ENCODE results near the gene ETF1. TPM values are rescaled to one million over a fixed set of nuclear protein-coding genes. Genes with fewer than 3 reads are reported as not detected.

Gene ETF1
- total and polyA plus RNA-seq, 9 of the 15 experiments (the other 6 are each of a cell fraction or from before 2014, with no cell fraction given), result 53.7 to 209 (median 164) TPM

DNA sequence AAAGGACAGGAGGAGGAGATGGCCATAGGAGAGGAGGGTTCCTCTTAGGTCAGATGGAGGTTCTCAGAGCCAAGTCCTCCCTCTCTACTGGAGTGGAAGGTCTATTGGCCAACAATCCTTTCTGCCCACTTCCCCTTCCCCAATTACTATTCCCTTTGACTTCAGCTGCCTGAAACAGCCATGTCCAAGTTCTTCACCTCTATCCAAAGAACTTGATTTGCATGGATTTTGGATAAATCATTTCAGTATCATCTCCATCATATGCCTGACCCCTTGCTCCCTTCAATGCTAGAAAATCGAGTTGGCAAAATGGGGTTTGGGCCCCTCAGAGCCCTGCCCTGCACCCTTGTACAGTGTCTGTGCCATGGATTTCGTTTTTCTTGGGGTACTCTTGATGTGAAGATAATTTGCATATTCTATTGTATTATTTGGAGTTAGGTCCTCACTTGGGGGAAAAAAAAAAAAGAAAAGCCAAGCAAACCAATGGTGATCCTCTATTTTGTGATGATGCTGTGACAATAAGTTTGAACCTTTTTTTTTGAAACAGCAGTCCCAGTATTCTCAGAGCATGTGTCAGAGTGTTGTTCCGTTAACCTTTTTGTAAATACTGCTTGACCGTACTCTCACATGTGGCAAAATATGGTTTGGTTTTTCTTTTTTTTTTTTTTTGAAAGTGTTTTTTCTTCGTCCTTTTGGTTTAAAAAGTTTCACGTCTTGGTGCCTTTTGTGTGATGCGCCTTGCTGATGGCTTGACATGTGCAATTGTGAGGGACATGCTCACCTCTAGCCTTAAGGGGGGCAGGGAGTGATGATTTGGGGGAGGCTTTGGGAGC, 74.7 kb downstream of the ETF1 start (continued):
- TF ChIP-seq, protein P1, sequence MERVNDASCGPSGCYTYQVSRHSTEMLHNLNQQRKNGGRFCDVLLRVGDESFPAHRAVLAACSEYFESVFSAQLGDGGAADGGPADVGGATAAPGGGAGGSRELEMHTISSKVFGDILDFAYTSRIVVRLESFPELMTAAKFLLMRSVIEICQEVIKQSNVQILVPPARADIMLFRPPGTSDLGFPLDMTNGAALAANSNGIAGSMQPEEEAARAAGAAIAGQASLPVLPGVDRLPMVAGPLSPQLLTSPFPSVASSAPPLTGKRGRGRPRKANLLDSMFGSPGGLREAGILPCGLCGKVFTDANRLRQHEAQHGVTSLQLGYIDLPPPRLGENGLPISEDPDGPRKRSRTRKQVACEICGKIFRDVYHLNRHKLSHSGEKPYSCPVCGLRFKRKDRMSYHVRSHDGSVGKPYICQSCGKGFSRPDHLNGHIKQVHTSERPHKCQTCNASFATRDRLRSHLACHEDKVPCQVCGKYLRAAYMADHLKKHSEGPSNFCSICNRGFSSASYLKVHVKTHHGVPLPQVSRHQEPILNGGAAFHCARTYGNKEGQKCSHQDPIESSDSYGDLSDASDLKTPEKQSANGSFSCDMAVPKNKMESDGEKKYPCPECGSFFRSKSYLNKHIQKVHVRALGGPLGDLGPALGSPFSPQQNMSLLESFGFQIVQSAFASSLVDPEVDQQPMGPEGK (CRISPR knock-in tag; IDR thresholded peaks at IDR 0.05; ENCODE audit: borderline replicate concordance), result no peak
- TF ChIP-seq, protein P2, sequence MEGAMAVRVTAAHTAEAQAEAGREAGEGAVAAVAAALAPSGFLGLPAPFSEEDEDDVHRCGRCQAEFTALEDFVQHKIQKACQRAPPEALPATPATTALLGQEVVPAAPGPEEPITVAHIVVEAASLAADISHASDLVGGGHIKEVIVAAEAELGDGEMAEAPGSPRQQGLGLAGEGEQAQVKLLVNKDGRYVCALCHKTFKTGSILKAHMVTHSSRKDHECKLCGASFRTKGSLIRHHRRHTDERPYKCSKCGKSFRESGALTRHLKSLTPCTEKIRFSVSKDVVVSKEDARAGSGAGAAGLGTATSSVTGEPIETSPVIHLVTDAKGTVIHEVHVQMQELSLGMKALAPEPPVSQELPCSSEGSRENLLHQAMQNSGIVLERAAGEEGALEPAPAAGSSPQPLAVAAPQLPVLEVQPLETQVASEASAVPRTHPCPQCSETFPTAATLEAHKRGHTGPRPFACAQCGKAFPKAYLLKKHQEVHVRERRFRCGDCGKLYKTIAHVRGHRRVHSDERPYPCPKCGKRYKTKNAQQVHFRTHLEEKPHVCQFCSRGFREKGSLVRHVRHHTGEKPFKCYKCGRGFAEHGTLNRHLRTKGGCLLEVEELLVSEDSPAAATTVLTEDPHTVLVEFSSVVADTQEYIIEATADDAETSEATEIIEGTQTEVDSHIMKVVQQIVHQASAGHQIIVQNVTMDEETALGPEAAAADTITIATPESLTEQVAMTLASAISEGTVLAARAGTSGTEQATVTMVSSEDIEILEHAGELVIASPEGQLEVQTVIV (CRISPR knock-in tag; IDR thresholded peaks at IDR 0.05; ENCODE audit: borderline replicate concordance), result no peak
- no peak for TF ChIP-seq MEF2D (tag; conservative IDR thresholded peaks at IDR 0.05; ENCODE audit: low read depth)

DNA sequence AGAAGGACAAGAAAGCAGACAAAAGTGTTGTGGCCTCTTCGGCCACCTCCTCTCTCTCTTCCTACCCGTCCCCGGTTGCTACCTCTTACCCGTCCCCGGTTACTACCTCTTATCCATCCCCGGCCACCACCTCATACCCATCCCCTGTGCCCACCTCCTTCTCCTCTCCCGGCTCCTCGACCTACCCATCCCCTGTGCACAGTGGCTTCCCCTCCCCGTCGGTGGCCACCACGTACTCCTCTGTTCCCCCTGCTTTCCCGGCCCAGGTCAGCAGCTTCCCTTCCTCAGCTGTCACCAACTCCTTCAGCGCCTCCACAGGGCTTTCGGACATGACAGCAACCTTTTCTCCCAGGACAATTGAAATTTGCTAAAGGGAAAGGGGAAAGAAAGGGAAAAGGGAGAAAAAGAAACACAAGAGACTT, 75.3 kb downstream of the ETF1 start:
- in situ Hi-C loops (cut with MboI), result no loop called here
- ChIA-PET POLR2A (interaction anchor here (0.6 to 1.8 kb wide), 5 partner anchors 9 to 76 kb away, joined by 3 to 10 read pairs (median 6); partner anchors contain the start of gene ETF1), CTCF (ENCODE audit: low intra/inter-chr PET ratio) (no interaction called here)
- no peak for TF ChIP-seq PTRF (tag; IDR thresholded peaks at IDR 0.05)
- no peak for TF ChIP-seq NFE2 (IDR thresholded peaks at IDR 0.05; ENCODE audit: low read depth)
- TF ChIP-seq NFATC3 (IDR thresholded peaks at IDR 0.05), result no peak; the same call in 1 of the 2 replicates
- no peak for TF ChIP-seq RCOR1 (IDR thresholded peaks at IDR 0.05; ENCODE audit: borderline replicate concordance in 1 of 2, low read depth in 2 of 2, low read length in 2 of 2)
- no peak for TF ChIP-seq BRF1 (IDR thresholded peaks at IDR 0.05; ENCODE audit: borderline replicate concordance, extremely low read depth, insufficient read length)
- 0 out of 2 replicates have a peak, but pooled peaks have one; percentile 69 for TF ChIP-seq MTA3 (IDR thresholded peaks at IDR 0.05; ENCODE audit: borderline replicate concordance)
- TF ChIP-seq, protein P3, sequence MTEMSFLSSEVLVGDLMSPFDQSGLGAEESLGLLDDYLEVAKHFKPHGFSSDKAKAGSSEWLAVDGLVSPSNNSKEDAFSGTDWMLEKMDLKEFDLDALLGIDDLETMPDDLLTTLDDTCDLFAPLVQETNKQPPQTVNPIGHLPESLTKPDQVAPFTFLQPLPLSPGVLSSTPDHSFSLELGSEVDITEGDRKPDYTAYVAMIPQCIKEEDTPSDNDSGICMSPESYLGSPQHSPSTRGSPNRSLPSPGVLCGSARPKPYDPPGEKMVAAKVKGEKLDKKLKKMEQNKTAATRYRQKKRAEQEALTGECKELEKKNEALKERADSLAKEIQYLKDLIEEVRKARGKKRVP (CRISPR knock-in tag; IDR thresholded peaks at IDR 0.05), result no peak
- no peak for TF ChIP-seq ZNF384 (IDR thresholded peaks at IDR 0.05; ENCODE audit: low read depth, low read length)
- peak; percentile 65 for TF ChIP-seq ARHGAP35 (IDR thresholded peaks at IDR 0.05; ENCODE audit: partially characterized antibody)

More for the DNA sequence above, 75.3 kb downstream of the ETF1 start:
- no peak for DNase-seq (ENCODE audit: extremely low read depth in 1 of 4, low spot score in 3 of 4)
- intact Hi-C loops (cut with micrococcal nuclease), result no loop called here
- peaks cover 22% of the 10 kb centered on the region for H3K9me1 ChIP-seq (ENCODE audit: control insufficient read depth, insufficient read depth, low read length)
- H3K9me3 ChIP-seq (replicated peaks; ENCODE audit: control insufficient read depth, insufficient read depth, low read depth, low read length), result no peaks in the 10 kb centered on the region
- BruUV-seq (replicated peaks), result no TSS peak
- 78% methylated on average over 10 of the region's 14 CpGs for WGBS (ENCODE audit: insufficient coverage, low coverage, missing lambda C conversion rate)
- H3K27me3 ChIP-seq (ENCODE audit: control insufficient read depth in 2 of 2, insufficient read depth in 2 of 2, low read length in 2 of 2), result no peaks in the 10 kb centered on the region
- H3K4me2 ChIP-seq (ENCODE audit: insufficient read depth, low read length), result peak overlapping the region; percentile 86
- no peak for ATAC-seq
- peaks cover 29% of the 10 kb centered on the region for H4K20me1 ChIP-seq (replicated peaks; ENCODE audit: control insufficient read depth, insufficient read depth, low read length)
- H3K27ac ChIP-seq (ENCODE audit: extremely low read depth, low read depth, low read length), result no peak overlapping the region; the same call in 2 of the 3 replicates
- FAIRE-seq, result no peak
- H3K36me3 ChIP-seq (ENCODE audit: control insufficient read depth, insufficient read depth, low read length), result peaks cover 30% of the 10 kb centered on the region
- H3K79me2 ChIP-seq (ENCODE audit: control insufficient read depth, insufficient read depth, low read length), result peaks cover 33% of the 10 kb centered on the region
- H3K4me1 ChIP-seq (replicated peaks in 1 of 2; ENCODE audit: control insufficient read depth in 2 of 2, insufficient read depth in 2 of 2, low read length in 2 of 2), result peaks cover 22 to 46% of the 10 kb centered on the region in 2 experiments
- peak overlapping the region; percentile 90 for H3K4me3 ChIP-seq
- no peak overlapping the region for H2AFZ ChIP-seq (ENCODE audit: low read depth, low read length)
- peak overlapping the region; percentile 95 to 97; a peak in 3 of 4 replicates for H3K9ac ChIP-seq (ENCODE audit: insufficient read depth in 1 of 2, low read depth in 2 of 2, low read length in 2 of 2)
